Gastrocnemius medialis (tissue), 4 donors: Measurements from ENCODE around the gene DCST1.

ENCODE experiments used
- CTCF ChIP-seq, 5 experiments: fragments of 450-650 bp in 3 of 5; fragments of 200-600 bp in 2 of 5; sonication (generic) in 2 of 5; IDR thresholded peaks in 4 of 5; conservative IDR thresholded peaks in 1 of 5; 1 replicate in 4 of 5; 2 replicates in 1 of 5; pipeline ENCODE4 v1.5.1; 2016 to 2019; ENCODE audit warnings: antibody characterized with exemption in 5 of 5, mild to moderate bottlenecking in 3 of 5, moderate library complexity in 3 of 5
- POLR2A ChIP-seq, 2 donors: fragments of 450-650 bp; IDR thresholded peaks; one replicate each; pipeline ENCODE4 v1.6.1; 2017; ENCODE audit warnings: antibody characterized with exemption in 2 of 2, mild to moderate bottlenecking in 2 of 2, moderate library complexity in 2 of 2

DNA sequence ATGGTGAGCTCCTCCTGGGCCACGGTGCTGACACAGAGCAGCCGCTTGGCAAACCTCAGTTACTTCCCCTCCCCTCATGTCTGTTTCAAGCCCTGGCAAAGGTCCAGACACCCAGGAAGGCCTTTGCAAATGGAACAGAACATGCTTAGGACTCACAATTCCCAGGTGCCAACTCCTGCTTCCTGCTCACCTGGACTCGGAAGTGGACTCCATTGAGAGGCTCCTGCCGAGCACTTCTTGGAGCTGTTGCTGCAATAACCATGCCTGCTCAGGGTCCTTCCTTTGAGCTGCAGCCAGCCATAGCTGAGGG lies 10.7 kb upstream of the DCST1 start:
- TF ChIP-seq CTCF (IDR thresholded peaks at IDR 0.05 in 4 of 5, conservative IDR thresholded peaks at IDR 0.05 in 1 of 5) (no peak), POLR2A (IDR thresholded peaks at IDR 0.05) (no peak)
